GM18907 (cell line): ENCODE results near the gene KNDC1.
"Not testable (repeated sequence)": the region's sequence is repeated elsewhere in the genome, so short reads cannot be mapped to it uniquely, and the experiment has no call there.

Source experiments
- ATAC-seq: cut with Tn5 transposase; IDR thresholded peaks from one replicate; pipeline ENCODE4 v1.9.1; 2021; ENCODE audit warnings: mild to moderate bottlenecking, moderate library complexity; ENCODE audit not compliant: unreplicated experiment

The KNDC1 gene

GRCh38 chr10:133159950-133160825 is at the start of gene KNDC1:
KNDC1 (plus strand) TSS chr10:133160219; CDS start chr10:133160468, 249 bp downstream.
- no peak for ATAC-seq

- no peak for ATAC-seq
Measured at GRCh38 chr10:133110609-133111275, 49.3 kb upstream of the KNDC1 start.

- ATAC-seq, result not testable (repeated sequence)
Measured at GRCh38 chr10:133111640-133112039, 48.4 kb upstream of the KNDC1 start.

- ATAC-seq, result no peak
Measured at GRCh38 chr10:133113146-133113830, 46.7 kb upstream of the KNDC1 start.

GRCh38 chr10:133113847-133114246 is 46.2 kb upstream of the KNDC1 start:
- ATAC-seq, result no peak

GRCh38 chr10:133114251-133114650 is 45.8 kb upstream of the KNDC1 start:
- no peak for ATAC-seq

- ATAC-seq, result no peak
Measured at GRCh38 chr10:133114726-133115452, 45.1 kb upstream of the KNDC1 start.

GRCh38 chr10:133115453-133115842 is 44.6 kb upstream of the KNDC1 start:
- no peak for ATAC-seq

- ATAC-seq, result no peak
Measured at GRCh38 chr10:133115976-133116375, 44.0 kb upstream of the KNDC1 start.

GRCh38 chr10:133116455-133116854 is 43.6 kb upstream of the KNDC1 start:
- ATAC-seq, result no peak

- ATAC-seq, result no peak
Measured at GRCh38 chr10:133117036-133117687, 42.9 kb upstream of the KNDC1 start.

GRCh38 chr10:133117688-133118071 is 42.3 kb upstream of the KNDC1 start:
- no peak for ATAC-seq

GRCh38 chr10:133121479-133121878 is 38.5 kb upstream of the KNDC1 start:
- ATAC-seq, result no peak

GRCh38 chr10:133122171-133122935 is 37.7 kb upstream of the KNDC1 start:
- no peak for ATAC-seq

- ATAC-seq, result no peak
Measured at GRCh38 chr10:133123050-133123745, 36.8 kb upstream of the KNDC1 start.

- ATAC-seq, result no peak
Measured at GRCh38 chr10:133123746-133124356, 36.2 kb upstream of the KNDC1 start.

GRCh38 chr10:133124357-133125211 is 35.4 kb upstream of the KNDC1 start:
- ATAC-seq, result no peak

- no peak for ATAC-seq
Measured at GRCh38 chr10:133125901-133126300, 34.1 kb upstream of the KNDC1 start.
